ENCODE results near the gene KATNIP.

DNA sequence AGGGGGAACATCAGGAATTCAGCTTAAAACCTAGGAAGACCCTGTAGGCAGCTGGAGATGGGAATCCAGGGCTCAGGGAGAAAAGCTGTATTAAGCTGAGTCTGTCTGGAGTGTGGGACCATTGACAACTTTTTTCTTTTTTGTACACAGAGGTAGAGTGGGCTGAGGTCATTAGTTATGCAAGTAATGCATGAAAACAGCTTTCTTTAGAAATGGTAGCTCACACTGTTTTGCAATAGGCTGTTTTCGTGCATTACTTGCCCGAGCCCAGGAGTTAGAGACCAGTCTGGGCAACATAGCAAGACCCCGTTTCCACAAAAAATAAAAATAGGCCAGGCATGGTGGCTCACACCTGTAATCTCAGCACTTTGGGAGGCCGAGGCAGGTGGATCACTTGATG is 46.5 kb downstream of the KATNIP start:
- TF ChIP-seq CTCF (IDR thresholded peaks at IDR 0.05) (no peak), JUND (IDR thresholded peaks at IDR 0.05) (no peak), TCF12 (IDR thresholded peaks at IDR 0.05) (no peak), YY1 (IDR thresholded peaks at IDR 0.05; ENCODE audit: low read depth) (no peak), ZBTB33 (IDR thresholded peaks at IDR 0.05; ENCODE audit: borderline replicate concordance, low read depth) (no peak)
- TF ChIP-seq, protein P1, sequence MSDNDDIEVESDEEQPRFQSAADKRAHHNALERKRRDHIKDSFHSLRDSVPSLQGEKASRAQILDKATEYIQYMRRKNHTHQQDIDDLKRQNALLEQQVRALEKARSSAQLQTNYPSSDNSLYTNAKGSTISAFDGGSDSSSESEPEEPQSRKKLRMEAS (IDR thresholded peaks at IDR 0.05; ENCODE audit: low read depth), result no peak

Measured in SK-N-SH (cell line).